Karpas-422 (cell line): ENCODE data around the gene FAM120AOS. TPM values are rescaled to one million over a fixed set of nuclear protein-coding genes. Genes with fewer than 3 reads are reported as not detected.
A peak's percentile ranks its signal among the peaks of the same experiment; 100 is the strongest.

ENCODE experiments used
- DNase-seq: peaks from one replicate; pipeline ENCODE4 v3.0.0-alpha.2; 2015
- H2AFZ ChIP-seq: fragments of 200-600 bp; sonication (generic); 2 replicates; pipeline ENCODE4 v1.6.1; 2014; ENCODE audit warnings: antibody characterized with exemption, low read length, mixed read lengths
- H3K27ac ChIP-seq: fragments of 200-600 bp; sonication (generic); 2 replicates; pipeline ENCODE4 v1.5.1; 2014; ENCODE audit warnings: mild to moderate bottlenecking, low read length, moderate library complexity
- H3K27me3 ChIP-seq: fragments of 200-600 bp; sonication (generic); 2 replicates; pipeline ENCODE4 v1.6.1; 2014; ENCODE audit warnings: low read length, mixed read lengths
- H3K36me3 ChIP-seq: fragments of 200-600 bp; sonication (generic); 2 replicates; pipeline ENCODE4 v1.6.1; 2014; ENCODE audit warnings: low read length, mixed read lengths; ENCODE audit not compliant: insufficient read depth
- H3K4me1 ChIP-seq: fragments of 200-600 bp; sonication (generic); 2 replicates; pipeline ENCODE4 v1.6.1; 2014; ENCODE audit warnings: mild to moderate bottlenecking, low read length, mixed read lengths
- H3K4me2 ChIP-seq: fragments of 200-600 bp; sonication (generic); 2 replicates; pipeline ENCODE4 v1.6.1; 2014; ENCODE audit warnings: low read length, low read depth, mild to moderate bottlenecking; ENCODE audit not compliant: poor library complexity, severe bottlenecking
- H3K4me3 ChIP-seq: fragments of 200-600 bp; sonication (generic); 2 replicates; pipeline ENCODE4 v1.5.1; 2014; ENCODE audit warnings: mild to moderate bottlenecking, antibody characterized with exemption, low read length, mixed read lengths
- H3K79me2 ChIP-seq: fragments of 200-600 bp; sonication (generic); 2 replicates; pipeline ENCODE4 v1.6.1; 2014; ENCODE audit warnings: mild to moderate bottlenecking, low read length, mixed read lengths
- H3K9ac ChIP-seq: fragments of 200-600 bp; sonication (generic); 2 replicates; pipeline ENCODE4 v1.6.0; 2014; ENCODE audit warnings: low read length
- H3K9me2 ChIP-seq: fragments of 200-600 bp; sonication (generic), shearing (Covaris generic); replicated peaks from 2 replicates; pipeline ENCODE4 v1.6.0; 2014; ENCODE audit warnings: mild to moderate bottlenecking, low read length, moderate library complexity; ENCODE audit not compliant: insufficient read depth
- H3K9me3 ChIP-seq: fragments of 300-700, 200-600 bp; sonication (generic); 2 replicates; pipeline ENCODE4 v1.6.1; 2014; ENCODE audit warnings: low read length, mixed read lengths
- H4K20me1 ChIP-seq: fragments of 200-600 bp; sonication (generic); 2 replicates; pipeline ENCODE4 v1.6.1; 2014; ENCODE audit warnings: mild to moderate bottlenecking, antibody characterized with exemption, low read length, low read depth; ENCODE audit not compliant: insufficient read depth
- total RNA-seq: library from RNA; depleted of rRNA; stranded (reverse); fragments of >200 nt; shearing (Covaris generic); gene quantifications from 2 replicates; pipeline ENCODE4 v1.2.3, GENCODE V29; 2014; ENCODE audit warnings: low replicate concordance

FAM120AOS gene
- total RNA-seq, 1 experiment from 2014 or later = 47.1 TPM

DNA sequence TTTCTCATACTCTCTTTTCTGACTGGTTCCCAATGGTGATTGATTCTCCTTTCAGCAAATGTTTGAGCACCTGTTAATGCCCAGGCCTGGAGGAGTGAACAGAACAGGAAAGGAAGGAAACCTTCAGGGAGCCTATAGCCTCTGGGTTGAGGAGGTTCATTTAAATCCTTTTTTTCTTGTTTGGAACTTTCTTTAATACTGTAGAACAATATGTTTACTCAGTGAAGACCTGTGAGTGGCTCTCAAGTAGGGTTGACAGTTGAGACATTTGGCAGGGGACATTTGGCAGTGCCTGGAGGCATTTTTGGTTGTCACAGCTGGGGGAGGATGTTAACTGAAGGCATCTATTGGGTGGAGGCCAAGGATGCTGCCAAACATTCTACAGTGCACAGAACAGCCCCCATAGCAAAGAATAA lies 6.1 kb upstream of the FAM120AOS start:
- 0 out of 2 replicates have a peak overlapping the region, but pooled peaks have one; percentile 3 for H3K27ac ChIP-seq
- peaks cover 100% of the 10 kb centered on the region for H3K79me2 ChIP-seq
- H3K27me3 ChIP-seq = no peaks in the 10 kb centered on the region
- no peak overlapping the region for H2AFZ ChIP-seq
- H3K4me2 ChIP-seq = no peak overlapping the region
- H3K9me3 ChIP-seq = no peaks in the 10 kb centered on the region
- H3K9ac ChIP-seq = no peak overlapping the region
- H3K9me2 ChIP-seq = no peaks in the 10 kb centered on the region
- peaks cover 84% of the 10 kb centered on the region for H3K4me1 ChIP-seq
- peaks cover 19% of the 10 kb centered on the region; the same call in 1 of the 2 replicates for H3K36me3 ChIP-seq
- no peak for DNase-seq
- H4K20me1 ChIP-seq = peaks cover 4% of the 10 kb centered on the region; the same call in 1 of the 2 replicates
- H3K4me3 ChIP-seq = no peak overlapping the region

DNA sequence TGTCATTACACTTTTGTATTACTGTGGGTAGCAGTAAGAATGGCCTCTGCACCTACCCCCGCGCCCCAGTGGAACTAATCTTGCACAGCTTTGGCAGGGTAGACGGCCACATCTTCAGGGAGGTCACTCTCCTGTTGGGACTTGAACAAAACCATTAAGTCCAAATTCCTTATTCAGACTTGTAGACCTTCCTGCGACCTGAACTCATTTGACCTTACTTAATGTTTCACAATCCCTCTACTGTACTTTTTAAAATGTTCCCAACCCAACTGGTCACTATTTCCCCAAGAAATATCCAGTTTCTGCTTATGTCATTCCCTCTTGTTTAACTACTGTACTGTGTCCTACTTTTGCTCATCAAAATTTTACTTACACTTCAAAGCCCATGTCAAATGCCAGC lies 5.3 kb upstream of the FAM120AOS start:
- Histone ChIP-seq H3K9ac (no peak overlapping the region), H3K27me3 (no peaks in the 10 kb centered on the region), H3K36me3 (peaks cover 21% of the 10 kb centered on the region; the same call in 1 of the 2 replicates), H3K9me3 (no peaks in the 10 kb centered on the region), H3K4me2 (no peak overlapping the region), H3K4me1 (peaks cover 83% of the 10 kb centered on the region), H3K27ac (no peak overlapping the region), H2AFZ (no peak overlapping the region), H3K4me3 (no peak overlapping the region), H4K20me1 (peaks cover 11% of the 10 kb centered on the region), H3K9me2 (no peaks in the 10 kb centered on the region), H3K79me2 (peaks cover 100% of the 10 kb centered on the region)
- DNase-seq = no peak

DNA sequence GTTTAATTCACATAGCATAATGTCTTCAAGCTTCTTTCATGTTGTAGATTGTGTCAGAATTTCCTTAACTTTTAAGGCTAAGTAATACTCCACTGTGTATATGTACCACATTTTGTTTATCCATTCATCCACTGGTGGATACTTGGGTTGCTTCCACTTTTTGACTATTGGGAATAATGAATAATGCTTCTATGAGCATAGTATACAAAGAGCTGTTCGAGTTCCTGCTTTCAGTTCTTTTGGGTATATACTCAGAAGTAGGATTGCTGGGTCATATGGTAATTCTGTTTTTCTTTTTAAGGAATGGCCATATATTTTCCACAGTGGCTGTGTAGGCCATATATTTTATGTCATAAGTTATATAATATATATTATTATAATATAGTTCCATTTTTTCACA lies 3.6 kb upstream of the FAM120AOS start:
- no peaks in the 10 kb centered on the region for H3K27me3 ChIP-seq
- no peaks in the 10 kb centered on the region for H3K9me3 ChIP-seq
- peak overlapping the region; percentile 28 for H3K4me2 ChIP-seq
- H3K9me2 ChIP-seq = no peaks in the 10 kb centered on the region
- H3K4me1 ChIP-seq = peaks cover 70% of the 10 kb centered on the region
- H3K36me3 ChIP-seq = peaks cover 21% of the 10 kb centered on the region; the same call in 1 of the 2 replicates
- DNase-seq = no peak
- H3K9ac ChIP-seq = no peak overlapping the region
- no peak overlapping the region for H2AFZ ChIP-seq
- H3K79me2 ChIP-seq = peaks cover 99% of the 10 kb centered on the region
- H3K4me3 ChIP-seq = no peak overlapping the region
- H4K20me1 ChIP-seq = peaks cover 12% of the 10 kb centered on the region
- H3K27ac ChIP-seq = peak overlapping the region; percentile 24; the same call in 1 of the 2 replicates

GRCh38 chr9:93456504-93456903 lies 3.1 kb upstream of the FAM120AOS start:
- H4K20me1 ChIP-seq = peaks cover 12% of the 10 kb centered on the region
- H3K27me3 ChIP-seq = no peaks in the 10 kb centered on the region
- H3K9me2 ChIP-seq = no peaks in the 10 kb centered on the region
- peaks cover 96% of the 10 kb centered on the region for H3K79me2 ChIP-seq
- H3K9ac ChIP-seq = no peak overlapping the region
- DNase-seq = peak; percentile 59
- peak overlapping the region; percentile 24 for H3K27ac ChIP-seq
- no peak overlapping the region for H3K4me3 ChIP-seq
- peak overlapping the region; percentile 28 for H3K4me2 ChIP-seq
- peaks cover 21% of the 10 kb centered on the region; the same call in 1 of the 2 replicates for H3K36me3 ChIP-seq
- peaks cover 67% of the 10 kb centered on the region for H3K4me1 ChIP-seq
- no peak overlapping the region for H2AFZ ChIP-seq
- no peaks in the 10 kb centered on the region for H3K9me3 ChIP-seq

DNA sequence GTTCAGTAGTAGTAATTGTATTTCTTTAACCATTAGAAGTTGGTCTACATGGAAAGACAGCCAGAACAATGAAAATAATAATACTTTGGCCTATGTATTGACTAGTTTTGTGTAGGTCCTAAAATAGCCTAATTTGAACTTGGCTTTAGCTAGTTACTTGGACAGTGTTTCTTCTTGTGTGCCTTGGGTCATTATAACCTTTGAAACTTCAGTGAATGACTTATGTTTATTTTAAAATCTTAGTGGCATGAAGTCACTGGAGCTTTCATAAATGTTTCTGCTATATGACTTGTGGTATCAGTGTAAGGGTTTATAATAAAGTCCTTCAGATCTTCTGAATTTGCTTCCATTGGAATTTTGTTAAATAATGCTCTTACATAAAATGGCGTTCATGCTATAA lies 2.6 kb upstream of the FAM120AOS start:
- Histone ChIP-seq H3K36me3 (peaks cover 21% of the 10 kb centered on the region; the same call in 1 of the 2 replicates), H3K27ac (peak overlapping the region; percentile 24), H3K4me2 (peak overlapping the region; percentile 28)

GRCh38 chr9:93452710-93453046 lies 703 bp downstream of the FAM120AOS start:
- DNase-seq = no peak
- H2AFZ ChIP-seq = no peak overlapping the region
- H3K9me3 ChIP-seq = no peaks in the 10 kb centered on the region
- H3K27me3 ChIP-seq = no peaks in the 10 kb centered on the region
- H3K79me2 ChIP-seq = peaks cover 71% of the 10 kb centered on the region
- H3K9ac ChIP-seq = peak overlapping the region; percentile 84
- peaks cover 12% of the 10 kb centered on the region for H4K20me1 ChIP-seq
- H3K9me2 ChIP-seq = no peaks in the 10 kb centered on the region
- H3K4me2 ChIP-seq = peak overlapping the region; percentile 83
- H3K4me3 ChIP-seq = peak overlapping the region; percentile 82
- H3K27ac ChIP-seq = peak overlapping the region; percentile 74
- peaks cover 25% of the 10 kb centered on the region; the same call in 1 of the 2 replicates for H3K36me3 ChIP-seq
- H3K4me1 ChIP-seq = peaks cover 38% of the 10 kb centered on the region

More for the DNA sequence above, 2.6 kb upstream of the FAM120AOS start:
- no peak overlapping the region for H3K9ac ChIP-seq
- H3K4me1 ChIP-seq = peaks cover 63% of the 10 kb centered on the region
- H3K4me3 ChIP-seq = no peak overlapping the region
- no peaks in the 10 kb centered on the region for H3K27me3 ChIP-seq
- peaks cover 93% of the 10 kb centered on the region for H3K79me2 ChIP-seq
- DNase-seq = no peak
- no peaks in the 10 kb centered on the region for H3K9me2 ChIP-seq
- no peak overlapping the region for H2AFZ ChIP-seq
- H3K9me3 ChIP-seq = no peaks in the 10 kb centered on the region
- H4K20me1 ChIP-seq = peaks cover 12% of the 10 kb centered on the region

DNA sequence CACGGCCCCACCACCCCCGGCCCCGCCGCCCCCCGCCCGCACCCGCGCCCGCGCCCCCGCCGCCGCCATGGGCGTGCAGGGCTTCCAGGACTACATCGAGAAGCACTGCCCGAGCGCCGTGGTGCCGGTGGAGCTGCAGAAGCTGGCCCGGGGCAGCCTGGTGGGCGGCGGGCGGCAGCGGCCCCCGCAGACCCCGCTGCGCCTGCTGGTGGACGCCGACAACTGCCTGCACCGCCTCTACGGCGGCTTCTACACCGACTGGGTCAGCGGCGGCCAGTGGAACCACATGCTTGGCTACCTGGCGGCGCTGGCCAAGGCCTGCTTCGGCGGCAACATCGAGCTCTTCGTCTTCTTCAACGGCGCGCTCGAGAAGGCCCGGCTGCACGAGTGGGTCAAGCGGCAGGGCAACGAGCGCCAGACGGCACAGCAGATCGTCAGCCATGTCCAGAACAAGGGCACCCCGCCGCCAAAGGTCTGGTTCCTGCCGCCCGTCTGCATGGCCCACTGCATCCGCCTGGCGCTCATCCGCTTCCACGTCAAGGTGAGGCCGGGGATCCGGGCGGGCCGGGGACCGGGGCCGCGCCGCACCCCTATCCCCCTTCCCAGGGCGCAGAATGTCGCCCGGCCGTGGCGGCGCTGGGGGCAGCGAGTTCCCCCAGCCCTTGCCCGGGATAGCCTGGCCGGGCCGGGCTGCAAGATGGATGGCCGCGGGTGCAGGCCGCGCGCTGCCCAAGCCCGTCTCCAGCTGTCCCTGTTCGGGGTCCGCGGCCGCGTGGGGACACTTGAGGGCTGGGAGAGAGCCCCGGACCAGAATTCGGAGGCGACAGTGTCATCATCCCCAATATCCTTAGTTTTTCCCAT lies 1.3 kb downstream of the FAM120AOS start:
- peaks cover 65% of the 10 kb centered on the region for H3K79me2 ChIP-seq
- H4K20me1 ChIP-seq = peaks cover 12% of the 10 kb centered on the region
- peaks cover 31% of the 10 kb centered on the region; the same call in 1 of the 2 replicates for H3K36me3 ChIP-seq
- peak overlapping the region; percentile 84 for H3K9ac ChIP-seq
- no peaks in the 10 kb centered on the region for H3K27me3 ChIP-seq
- H3K9me3 ChIP-seq = no peaks in the 10 kb centered on the region
- peak overlapping the region; percentile 74 for H3K27ac ChIP-seq
- H3K4me1 ChIP-seq = peaks cover 38% of the 10 kb centered on the region
- H3K9me2 ChIP-seq = no peaks in the 10 kb centered on the region
- H2AFZ ChIP-seq = no peak overlapping the region
- DNase-seq = peak; percentile 82
- H3K4me3 ChIP-seq = peak overlapping the region; percentile 82
- peak overlapping the region; percentile 83 for H3K4me2 ChIP-seq
